Measurements from ENCODE around the gene FAM120C. TPM values are rescaled to one million over a fixed set of nuclear protein-coding genes. Genes with fewer than 3 reads are reported as not detected.

Gene FAM120C
- total and polyA plus RNA-seq, 2 experiments from 2014 or later, result 2.6 to 4.9 TPM

DNA sequence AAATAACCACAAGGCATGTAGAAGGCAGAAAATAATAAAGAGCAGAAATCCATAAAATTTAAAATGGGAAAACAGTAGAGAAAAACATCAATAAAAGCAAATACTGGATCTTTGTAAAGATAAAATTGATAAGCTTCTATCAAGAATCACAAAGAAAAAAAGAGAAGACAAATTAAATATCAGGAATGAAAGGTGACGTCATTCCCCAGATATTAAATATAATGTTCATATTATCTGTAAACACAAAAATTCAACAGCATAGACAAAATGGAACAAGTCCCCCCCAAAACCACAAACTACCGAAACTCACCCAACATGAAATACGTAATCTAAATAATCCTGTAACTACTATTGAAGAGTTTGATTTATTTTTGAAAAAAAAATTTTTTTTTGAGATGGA, 30.5 kb upstream of the FAM120C start:
- no peaks in the 10 kb centered on the region for H3K4me1 ChIP-seq (ENCODE audit: insufficient read depth)
- no peaks in the 10 kb centered on the region for H3K36me3 ChIP-seq (replicated peaks; ENCODE audit: insufficient read depth, low read depth)
- no peaks in the 10 kb centered on the region for H3K9me2 ChIP-seq (replicated peaks; ENCODE audit: insufficient read depth)
- no peaks in the 10 kb centered on the region for H3K27me3 ChIP-seq
- DNase-seq (ENCODE audit: low spot score), result no peak
- 93% methylated on average over 3 of the region's 3 CpGs for WGBS (ENCODE audit: low lambda C conversion rate, missing lambda C conversion rate)
- H2AFZ ChIP-seq, result no peak overlapping the region
- H3K27ac ChIP-seq, result no peak overlapping the region
- H3K9me3 ChIP-seq (ENCODE audit: low read depth), result no peaks in the 10 kb centered on the region
- H3K4me3 ChIP-seq, result no peak overlapping the region
- H3K4me2 ChIP-seq, result no peak overlapping the region
- TF ChIP-seq EZH2 (IDR thresholded peaks at IDR 0.05; ENCODE audit: borderline replicate concordance), result no peak
- TF ChIP-seq EZH2phosphoT487 (IDR thresholded peaks at IDR 0.05; ENCODE audit: low read depth, severe bottlenecking, unreplicated experiment), result no peak
- TF ChIP-seq, protein P1, sequence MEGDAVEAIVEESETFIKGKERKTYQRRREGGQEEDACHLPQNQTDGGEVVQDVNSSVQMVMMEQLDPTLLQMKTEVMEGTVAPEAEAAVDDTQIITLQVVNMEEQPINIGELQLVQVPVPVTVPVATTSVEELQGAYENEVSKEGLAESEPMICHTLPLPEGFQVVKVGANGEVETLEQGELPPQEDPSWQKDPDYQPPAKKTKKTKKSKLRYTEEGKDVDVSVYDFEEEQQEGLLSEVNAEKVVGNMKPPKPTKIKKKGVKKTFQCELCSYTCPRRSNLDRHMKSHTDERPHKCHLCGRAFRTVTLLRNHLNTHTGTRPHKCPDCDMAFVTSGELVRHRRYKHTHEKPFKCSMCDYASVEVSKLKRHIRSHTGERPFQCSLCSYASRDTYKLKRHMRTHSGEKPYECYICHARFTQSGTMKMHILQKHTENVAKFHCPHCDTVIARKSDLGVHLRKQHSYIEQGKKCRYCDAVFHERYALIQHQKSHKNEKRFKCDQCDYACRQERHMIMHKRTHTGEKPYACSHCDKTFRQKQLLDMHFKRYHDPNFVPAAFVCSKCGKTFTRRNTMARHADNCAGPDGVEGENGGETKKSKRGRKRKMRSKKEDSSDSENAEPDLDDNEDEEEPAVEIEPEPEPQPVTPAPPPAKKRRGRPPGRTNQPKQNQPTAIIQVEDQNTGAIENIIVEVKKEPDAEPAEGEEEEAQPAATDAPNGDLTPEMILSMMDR (IDR thresholded peaks at IDR 0.05; ENCODE audit: poor library complexity), result no peak
- no peaks in the 10 kb centered on the region for H3K79me2 ChIP-seq
- H4K20me1 ChIP-seq (ENCODE audit: insufficient read depth, poor library complexity, severe bottlenecking), result no peaks in the 10 kb centered on the region

DNA sequence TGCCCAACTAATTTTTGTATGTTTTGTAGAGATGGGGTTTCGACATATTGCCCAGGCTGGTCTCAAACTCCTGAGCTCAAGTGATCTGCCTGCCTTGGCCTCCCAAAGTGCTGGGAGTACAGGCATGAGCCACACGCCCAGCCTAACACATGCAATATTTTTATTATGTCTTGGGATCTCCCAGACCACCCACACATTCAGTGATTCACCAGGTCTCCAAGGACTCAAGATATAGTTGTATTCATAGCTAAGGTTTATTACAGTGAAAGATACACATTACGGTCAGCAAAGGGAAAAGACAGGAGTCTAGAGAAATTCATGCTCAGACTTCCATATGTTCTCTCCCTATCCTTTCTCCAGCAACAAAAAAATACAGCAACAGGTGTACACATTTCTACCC, 25.5 kb upstream of the FAM120C start:
- Histone ChIP-seq H3K4me2 (no peak overlapping the region), H3K9me3 (ENCODE audit: low read depth) (no peaks in the 10 kb centered on the region), H3K36me3 (replicated peaks; ENCODE audit: insufficient read depth, low read depth) (no peaks in the 10 kb centered on the region), H3K27ac (no peak overlapping the region), H2AFZ (no peak overlapping the region), H3K9me2 (replicated peaks; ENCODE audit: insufficient read depth) (no peaks in the 10 kb centered on the region), H3K27me3 (no peaks in the 10 kb centered on the region), H3K79me2 (no peaks in the 10 kb centered on the region), H3K4me1 (ENCODE audit: insufficient read depth) (no peaks in the 10 kb centered on the region), H4K20me1 (ENCODE audit: insufficient read depth, poor library complexity, severe bottlenecking) (no peaks in the 10 kb centered on the region), H3K4me3 (no peak overlapping the region)
- TF ChIP-seq EZH2phosphoT487 (IDR thresholded peaks at IDR 0.05; ENCODE audit: low read depth, severe bottlenecking, unreplicated experiment) (no peak), EZH2 (IDR thresholded peaks at IDR 0.05; ENCODE audit: borderline replicate concordance) (no peak)
- TF ChIP-seq, protein P1 (IDR thresholded peaks at IDR 0.05; ENCODE audit: poor library complexity), result no peak
- DNase-seq (ENCODE audit: low spot score), result no peak
- WGBS (ENCODE audit: low lambda C conversion rate, missing lambda C conversion rate), result 84% methylated on average over 3 of the region's 3 CpGs

DNA sequence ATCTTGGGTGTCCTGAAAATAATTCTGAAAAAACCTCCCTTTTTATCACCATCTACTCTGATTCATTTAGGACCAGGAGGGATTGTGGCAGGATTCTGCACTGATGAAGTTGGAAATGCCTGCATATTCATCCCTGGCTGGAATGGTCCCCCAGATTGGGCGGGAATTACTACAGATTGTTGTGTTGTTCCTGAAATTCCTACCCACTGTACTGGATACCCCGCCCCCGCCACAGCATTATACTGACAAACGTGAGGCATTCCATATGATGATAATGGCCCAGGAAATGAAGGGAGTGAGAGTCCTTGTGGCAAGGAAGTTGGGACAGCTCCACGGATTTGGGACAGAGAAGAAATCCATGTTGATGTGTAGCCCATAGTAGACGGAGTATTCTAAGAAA, 15.2 kb upstream of the FAM120C start:
- no peaks in the 10 kb centered on the region for H3K9me2 ChIP-seq (replicated peaks; ENCODE audit: insufficient read depth)
- H3K4me2 ChIP-seq, result no peak overlapping the region
- H3K9me3 ChIP-seq (ENCODE audit: low read depth), result no peaks in the 10 kb centered on the region
- H3K4me1 ChIP-seq (ENCODE audit: insufficient read depth), result no peaks in the 10 kb centered on the region
- no peaks in the 10 kb centered on the region for H3K36me3 ChIP-seq (replicated peaks; ENCODE audit: insufficient read depth, low read depth)
- H3K79me2 ChIP-seq, result no peaks in the 10 kb centered on the region
- no peak overlapping the region for H3K4me3 ChIP-seq
- H4K20me1 ChIP-seq (ENCODE audit: insufficient read depth, poor library complexity, severe bottlenecking), result no peaks in the 10 kb centered on the region
- 75% methylated on average over 6 of the region's 6 CpGs for whole genome bisulfite sequencing (ENCODE audit: low lambda C conversion rate, missing lambda C conversion rate)
- no peak overlapping the region for H3K27ac ChIP-seq
- TF ChIP-seq EZH2phosphoT487 (IDR thresholded peaks at IDR 0.05; ENCODE audit: low read depth, severe bottlenecking, unreplicated experiment) (no peak), EZH2 (IDR thresholded peaks at IDR 0.05; ENCODE audit: borderline replicate concordance) (no peak)
- TF ChIP-seq, protein P1 (IDR thresholded peaks at IDR 0.05; ENCODE audit: poor library complexity), result no peak
- no peak overlapping the region for H2AFZ ChIP-seq
- H3K27me3 ChIP-seq, result no peaks in the 10 kb centered on the region
- DNase-seq (ENCODE audit: low spot score), result no peak

Measured in hepatocyte (in vitro differentiated cells).